Endothelial cell of umbilical vein (primary cell): ENCODE data around the gene RNLS. TPM values are rescaled to one million over a fixed set of nuclear protein-coding genes. Genes with fewer than 3 reads are reported as not detected.

ENCODE experiments used
- BruUV-seq: library from RNA; stranded (reverse); fragments of 400-500 nt; replicated peaks from 2 replicates; lab custom pipeline; 2021; lab: Mats Ljungman, UMichigan
- CTCF ChIA-PET: fragments of 300-600, 350-600 bp; sonication (Branson Sonifier 250); formaldehyde crosslinking; loops from one replicate; lab custom pipeline; 2021; ENCODE audit warnings: antibody characterized with exemption, inconsistent platforms; lab: Charles Lee
- POLR2A ChIA-PET: fragments of 300-600, 350-600 bp; sonication (Branson Sonifier 250); formaldehyde crosslinking; loops from one replicate; lab custom pipeline; 2021; ENCODE audit warnings: antibody characterized with exemption, inconsistent platforms; lab: Charles Lee
- DNase-seq: peaks from one replicate; pipeline ENCODE4 v3.0.0-alpha.2; 2011; ENCODE audit warnings: low read depth, low spot score
- FAIRE-seq: peaks from 2 replicates; lab custom pipeline; 2011; peaks lifted over from hg19 to GRCh38; lab: Jason Lieb, UNC
- H2AFZ ChIP-seq: 2 replicates; pipeline ENCODE4 v1.6.0; 2012; ENCODE audit warnings: low read depth, low read length, control low read depth, inconsistent platforms
- H3K27ac ChIP-seq: 2 replicates; pipeline ENCODE4 v1.5.1; 2011; ENCODE audit warnings: low read depth, mild to moderate bottlenecking, control low read depth, low read length, moderate library complexity; ENCODE audit not compliant: insufficient read depth
- H3K27me3 ChIP-seq, 2 experiments: 2 replicates each; pipeline versions ENCODE4 v1.6.0 to v1.6.1; 2011; ENCODE audit warnings: low read length in 2 of 2, mixed read lengths in 1 of 2; ENCODE audit not compliant: control insufficient read depth in 2 of 2, insufficient read depth in 2 of 2
- H3K36me3 ChIP-seq, 2 experiments: 2 replicates in 1 of 2; 3 replicates in 1 of 2; pipeline ENCODE4 v1.5.1; 2011; ENCODE audit warnings: low read length in 2 of 2, mild to moderate bottlenecking in 1 of 2, moderate library complexity in 1 of 2; ENCODE audit not compliant: control insufficient read depth in 2 of 2, insufficient read depth in 2 of 2; ENCODE audit errors: extremely low read depth in 1 of 2
- H3K4me1 ChIP-seq: 3 replicates; pipeline ENCODE4 v1.5.1; 2011; ENCODE audit warnings: mild to moderate bottlenecking, low read length; ENCODE audit not compliant: control insufficient read depth, insufficient read depth; ENCODE audit errors: extremely low read depth
- H3K4me2 ChIP-seq: 2 replicates; pipeline ENCODE4 v1.6.1; 2011; ENCODE audit warnings: low read length, control low read depth, mixed read lengths; ENCODE audit not compliant: insufficient read depth
- H3K4me3 ChIP-seq, 3 experiments: fragments of 200-600 bp in 1 of 3; sonication (generic), shearing (Covaris generic) in 1 of 3; replicated peaks in 1 of 3; 2 replicates each; pipeline ENCODE4 v1.5.1; 2011 to 2016; ENCODE audit warnings: control low read depth in 3 of 3, low read length in 3 of 3, mild to moderate bottlenecking in 2 of 3, inconsistent platforms in 1 of 3, low read depth in 1 of 3, moderate library complexity in 1 of 3; ENCODE audit not compliant: insufficient read depth in 1 of 3
- H3K79me2 ChIP-seq: 2 replicates; pipeline ENCODE4 v1.6.0; 2012; ENCODE audit warnings: low read length, inconsistent platforms; ENCODE audit not compliant: control insufficient read depth, insufficient read depth
- H3K9ac ChIP-seq: replicated peaks from 2 replicates; pipeline ENCODE3; 2011; ENCODE audit warnings: low read length, control low read depth; ENCODE audit not compliant: insufficient read depth; ENCODE audit errors: extremely low read depth
- H3K9me1 ChIP-seq: replicated peaks from 3 replicates; pipeline ENCODE4 v1.6.0; 2011; ENCODE audit warnings: mild to moderate bottlenecking, low read length; ENCODE audit not compliant: control insufficient read depth, insufficient read depth; ENCODE audit errors: extremely low read depth
- H3K9me3 ChIP-seq: replicated peaks from 2 replicates; pipeline ENCODE4 v1.5.1; 2012; ENCODE audit warnings: low read length, inconsistent platforms; ENCODE audit not compliant: control insufficient read depth, insufficient read depth
- H4K20me1 ChIP-seq: replicated peaks from 2 replicates; pipeline ENCODE3; 2011; ENCODE audit warnings: mild to moderate bottlenecking, low read length; ENCODE audit not compliant: control insufficient read depth, insufficient read depth; ENCODE audit errors: extremely low read depth
- EZH2 ChIP-seq: IDR thresholded peaks from 2 replicates; pipeline ENCODE4 v1.6.1; 2012; ENCODE audit warnings: borderline replicate concordance, low read depth, mild to moderate bottlenecking, moderate library complexity, low read length, inconsistent platforms; ENCODE audit not compliant: severe bottlenecking
- FOS ChIP-seq: IDR thresholded peaks from 2 replicates; pipeline ENCODE4 v1.6.1; 2011; ENCODE audit warnings: mild to moderate bottlenecking, low read length, moderate library complexity, borderline replicate concordance; ENCODE audit not compliant: insufficient read depth
- GATA2 ChIP-seq: IDR thresholded peaks from 2 replicates; pipeline ENCODE4 v1.7.0; 2011; ENCODE audit warnings: low read depth, mild to moderate bottlenecking, moderate library complexity, mixed read lengths, low read length; ENCODE audit not compliant: insufficient read length, insufficient read depth
- JUN ChIP-seq: IDR thresholded peaks from 2 replicates; pipeline ENCODE4 v1.6.1; 2011; ENCODE audit warnings: borderline replicate concordance, low read depth; ENCODE audit not compliant: insufficient read length, insufficient read depth
- MAX ChIP-seq: IDR thresholded peaks from 2 replicates; pipeline ENCODE4 v1.6.1; 2011; ENCODE audit not compliant: insufficient read depth, insufficient read length
- MYC ChIP-seq: IDR thresholded peaks from one replicate; pipeline ENCODE4 v1.6.1; 2011; ENCODE audit warnings: mild to moderate bottlenecking, low read depth, low read length
- POLR2A ChIP-seq: IDR thresholded peaks from 2 replicates; pipeline ENCODE4 v1.6.1; 2012; ENCODE audit warnings: low read depth, mild to moderate bottlenecking, control low read depth, low read length
- POLR2AphosphoS5 ChIP-seq: IDR thresholded peaks from 2 replicates; pipeline ENCODE4 v1.6.1; 2012; ENCODE audit warnings: low read depth, mild to moderate bottlenecking, control low read depth, low read length, moderate library complexity; ENCODE audit not compliant: insufficient read depth
- dilution Hi-C: fragments of 300-500 bp; cut with MboI; formaldehyde crosslinking; loops from one replicate; pipeline ENCODE4 v1.15.0; 2019; ENCODE audit warnings: low sequenced_read_pairs; ENCODE audit not compliant: extremely low pct_ligation_motif_present
- intact Hi-C: fragments of 100-400 bp; cut with micrococcal nuclease; formaldehyde crosslinking; loops from one replicate; pipeline ENCODE4 v1.10.0; 2022
- polyA plus RNA-seq, 4 experiments: library from polyadenylated mRNA; depleted of rRNA in 3 of 4; stranded (reverse) in 3 of 4; unstranded in 1 of 4; fragments of >200 nt; gene quantifications; 2 replicates each; pipeline versions ENCODE4 v1.2.1 to v1.2.3, GENCODE V29; 2011 to 2012; ENCODE audit warnings: missing spikeins in 1 of 4
- total RNA-seq: library from RNA; stranded (reverse); gene quantifications from 2 replicates; pipeline ENCODE4 v1.2.3, GENCODE V29; 2021
- TF ChIP-seq, protein P1 (sequence below), 2 donors: IDR thresholded peaks; 1 replicate in 1 of 2; 2 replicates in 1 of 2; pipeline ENCODE4 v1.5.1; 2011; ENCODE audit warnings: low read length in 2 of 2, mild to moderate bottlenecking in 2 of 2, moderate library complexity in 2 of 2, control low read depth in 1 of 2, inconsistent platforms in 1 of 2, low read depth in 1 of 2; ENCODE audit not compliant: insufficient read depth in 1 of 2; ENCODE audit errors: extremely low read depth in 1 of 2

RNLS gene
- total and polyA plus RNA-seq, 2 donors (not counting 3 experiments of a cell fraction or from before 2014, with no cell fraction given): 2.5 to 4.6 TPM

- Histone ChIP-seq H3K9ac (no peak overlapping the region), H3K79me2 (no peaks in the 10 kb centered on the region), H4K20me1 (no peaks in the 10 kb centered on the region), H3K27ac (no peak overlapping the region), H3K4me2 (no peak overlapping the region), H3K9me3 (no peaks in the 10 kb centered on the region), H3K9me1 (no peaks in the 10 kb centered on the region), H2AFZ (no peak overlapping the region), H3K4me3 (no peak overlapping the region), H3K4me1 (no peaks in the 10 kb centered on the region), H3K36me3 (no peaks in the 10 kb centered on the region), H3K27me3 (no peaks in the 10 kb centered on the region)
- BruUV-seq: no TSS peak
- POLR2A ChIA-PET: no interaction called here
- FAIRE-seq (no peak), DNase-seq (no peak)
- intact Hi-C loops (no loop called here), dilution Hi-C loops (no loop called here)
- CTCF ChIA-PET: interaction anchor here (0.8 kb wide), 2 partner anchors 14 to 30 kb away, joined by 3 to 5 read pairs; no protein-coding TSS in a partner anchor
- TF ChIP-seq JUN (no peak), POLR2A (no peak), FOS (no peak), POLR2AphosphoS5 (no peak), EZH2 (no peak), MAX (no peak), MYC (no peak), GATA2 (no peak)
- TF ChIP-seq, protein P1, sequence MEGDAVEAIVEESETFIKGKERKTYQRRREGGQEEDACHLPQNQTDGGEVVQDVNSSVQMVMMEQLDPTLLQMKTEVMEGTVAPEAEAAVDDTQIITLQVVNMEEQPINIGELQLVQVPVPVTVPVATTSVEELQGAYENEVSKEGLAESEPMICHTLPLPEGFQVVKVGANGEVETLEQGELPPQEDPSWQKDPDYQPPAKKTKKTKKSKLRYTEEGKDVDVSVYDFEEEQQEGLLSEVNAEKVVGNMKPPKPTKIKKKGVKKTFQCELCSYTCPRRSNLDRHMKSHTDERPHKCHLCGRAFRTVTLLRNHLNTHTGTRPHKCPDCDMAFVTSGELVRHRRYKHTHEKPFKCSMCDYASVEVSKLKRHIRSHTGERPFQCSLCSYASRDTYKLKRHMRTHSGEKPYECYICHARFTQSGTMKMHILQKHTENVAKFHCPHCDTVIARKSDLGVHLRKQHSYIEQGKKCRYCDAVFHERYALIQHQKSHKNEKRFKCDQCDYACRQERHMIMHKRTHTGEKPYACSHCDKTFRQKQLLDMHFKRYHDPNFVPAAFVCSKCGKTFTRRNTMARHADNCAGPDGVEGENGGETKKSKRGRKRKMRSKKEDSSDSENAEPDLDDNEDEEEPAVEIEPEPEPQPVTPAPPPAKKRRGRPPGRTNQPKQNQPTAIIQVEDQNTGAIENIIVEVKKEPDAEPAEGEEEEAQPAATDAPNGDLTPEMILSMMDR (IDR thresholded peaks at IDR 0.05; ENCODE audit: extremely low read depth in 1 of 2, insufficient read depth in 1 of 2, low read depth in 1 of 2, low read length in 2 of 2): no peak
Measured at GRCh38 chr10:88366772-88367171, 216.3 kb downstream of the RNLS start.
